GM12878 (cell line): Measurements from ENCODE around the gene RTN4RL1. TPM values are rescaled to one million over a fixed set of nuclear protein-coding genes. Genes with fewer than 3 reads are reported as not detected.

Experiments used
- ESRRA ChIP-seq: IDR thresholded peaks from 2 replicates; pipeline ENCODE4 v1.6.1; 2012; ENCODE audit warnings: mild to moderate bottlenecking, low read length, improper control_type of control experiment
- EZH2 ChIP-seq: IDR thresholded peaks from 2 replicates; pipeline ENCODE4 v1.6.1; 2012; ENCODE audit warnings: low read depth, mild to moderate bottlenecking, control low read depth, inconsistent platforms, low read length, borderline replicate concordance; ENCODE audit not compliant: control insufficient read depth
- FOXM1 ChIP-seq: IDR thresholded peaks from 2 replicates; pipeline ENCODE4 v1.6.1; 2012; ENCODE audit warnings: low read depth, mild to moderate bottlenecking, inconsistent platforms, low read length, moderate library complexity
- HDAC2 ChIP-seq: fragments of 200-600 bp; sonication (generic); IDR thresholded peaks from 2 replicates; pipeline ENCODE4 v1.6.1; 2017
- KLF5 ChIP-seq: fragments of 450-650 bp; IDR thresholded peaks from 2 replicates; pipeline ENCODE4 v1.6.1; 2014; ENCODE audit warnings: mild to moderate bottlenecking; ENCODE audit not compliant: partially characterized antibody
- MEF2B ChIP-seq: fragments of 450-650 bp; IDR thresholded peaks from 2 replicates; pipeline ENCODE4 v1.6.1; 2018; ENCODE audit warnings: mild to moderate bottlenecking, moderate library complexity; ENCODE audit not compliant: partially characterized antibody, poor library complexity, severe bottlenecking
- POLR2AphosphoS2 ChIP-seq: IDR thresholded peaks from 2 replicates; pipeline ENCODE4 v1.6.1; 2011; ENCODE audit warnings: low read depth, mild to moderate bottlenecking, low read length, improper control_type of control experiment, moderate library complexity
- RCOR1 ChIP-seq: conservative IDR thresholded peaks from 2 replicates; pipeline ENCODE4 v1.6.1; 2012; ENCODE audit warnings: low read depth, low read length, improper control_type of control experiment
- SIX5 ChIP-seq: IDR thresholded peaks from 2 replicates; pipeline ENCODE4 v1.6.1; 2011; ENCODE audit warnings: mild to moderate bottlenecking, low read depth, low read length, moderate library complexity; ENCODE audit not compliant: severe bottlenecking
- SMARCA5 ChIP-seq: fragments of 450-650 bp; IDR thresholded peaks from 2 replicates; pipeline ENCODE4 v1.6.1; 2017; ENCODE audit warnings: mild to moderate bottlenecking
- SREBF1 ChIP-seq: IDR thresholded peaks from 2 replicates; pipeline ENCODE4 v1.6.1; 2012; ENCODE audit warnings: mild to moderate bottlenecking, low read length
- SREBF2 ChIP-seq: IDR thresholded peaks from 2 replicates; pipeline ENCODE4 v1.6.1; 2012; ENCODE audit warnings: mild to moderate bottlenecking, low read length
- TBL1XR1 ChIP-seq: IDR thresholded peaks from 2 replicates; pipeline ENCODE4 v1.6.1; 2012; ENCODE audit warnings: low read depth, low read length, improper control_type of control experiment
- TCF7 ChIP-seq: IDR thresholded peaks from 2 replicates; pipeline ENCODE4 v1.6.1; 2014; ENCODE audit warnings: antibody characterized with exemption, borderline replicate concordance
- USF2 ChIP-seq: IDR thresholded peaks from 2 replicates; pipeline ENCODE4 v1.6.1; 2011; ENCODE audit warnings: low read depth, low read length, improper control_type of control experiment, borderline replicate concordance
- ZNF207 ChIP-seq: fragments of 450-650 bp; IDR thresholded peaks from 2 replicates; pipeline ENCODE4 v1.6.1; 2014; ENCODE audit warnings: antibody characterized with exemption, mild to moderate bottlenecking, borderline replicate concordance
- polyA plus RNA-seq, 11 experiments: library from polyadenylated mRNA; depleted of rRNA in 4 of 11; unstranded in 6 of 11; stranded (reverse) in 5 of 11; fragments of >200 nt; fragmentation: Nextera tagmentation in 4 of 11; fragmentation: Illumina TruSeq in 1 of 11; extraction: Ambion mirVana in 4 of 11; extraction: Trizol in 1 of 11; gene quantifications; 1 replicate in 1 of 11; 2 replicates in 10 of 11; pipeline versions ENCODE4 v1.2.1 to v1.2.3, GENCODE V29; 2011 to 2016; ENCODE audit warnings: inconsistent platforms in 2 of 11, missing spikeins in 2 of 11, low read depth in 1 of 11
- total RNA-seq, 4 experiments: library from RNA; depleted of rRNA in 3 of 4; stranded (reverse); fragments of >200 nt in 3 of 4; fragmentation: Illumina TruSeq in 1 of 4; extraction: Trizol in 1 of 4; gene quantifications; 2 replicates each; pipeline versions ENCODE4 v1.2.1 to v1.2.3, GENCODE V29; 2013 to 2021
- TF ChIP-seq, protein P1 (sequence below): fragments of 450-650 bp; IDR thresholded peaks from 2 replicates; pipeline ENCODE4 v1.6.1; 2017; ENCODE audit warnings: mild to moderate bottlenecking, moderate library complexity
- TF ChIP-seq, protein P2 (sequence below): IDR thresholded peaks from 2 replicates; pipeline ENCODE4 v1.6.1; 2012; ENCODE audit warnings: mild to moderate bottlenecking, low read depth, low read length
- TF ChIP-seq, protein P3 (sequence below): fragments of 450-650 bp; conservative IDR thresholded peaks from 2 replicates; pipeline ENCODE4 v1.6.1; 2017; ENCODE audit warnings: mild to moderate bottlenecking, moderate library complexity

RTN4RL1 gene
- total and polyA plus RNA-seq, 10 of the 15 experiments (the other 5 are each of a cell fraction or from before 2014, with no cell fraction given), result 0.08 to 0.11 (median 0.10) TPM; not detected in 7

DNA sequence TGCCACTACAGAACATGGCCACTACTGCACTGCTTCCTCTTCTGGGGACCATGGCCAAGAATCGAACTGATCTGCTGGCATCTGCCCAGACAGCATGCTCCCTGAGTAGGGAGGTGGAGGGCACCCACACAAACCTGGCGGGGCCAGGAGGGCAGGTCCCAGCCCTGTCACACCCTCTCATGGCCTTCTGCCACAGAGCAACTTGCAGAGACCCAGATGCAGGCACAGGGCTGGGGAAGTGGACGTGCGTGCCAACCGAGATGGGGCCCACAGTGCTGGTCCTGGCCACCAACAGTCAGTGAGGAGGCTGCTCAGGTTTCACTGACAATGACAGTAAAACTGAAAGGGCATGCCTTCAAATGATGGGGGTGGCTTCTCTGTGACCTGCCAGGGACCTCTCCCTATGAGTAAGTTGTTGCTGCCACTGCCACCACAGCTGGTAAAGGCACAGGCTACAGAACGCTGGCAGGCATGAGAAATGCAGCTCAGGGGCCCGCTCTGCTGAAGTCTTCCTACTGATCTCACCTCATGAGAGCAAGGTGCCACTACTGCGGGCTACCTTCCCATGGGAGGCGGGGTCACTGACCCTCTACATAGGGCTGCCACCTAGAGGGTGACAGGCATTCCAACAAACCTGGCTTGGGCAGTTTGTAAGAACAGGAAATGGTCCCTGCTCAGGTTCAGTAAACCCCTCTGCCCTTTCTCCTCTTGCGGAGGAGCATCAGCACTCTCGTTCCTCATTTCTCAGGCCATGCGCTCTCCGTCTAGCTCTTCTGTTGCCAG is 45.3 kb upstream of the RTN4RL1 start (continued):
- TF ChIP-seq, protein P1, sequence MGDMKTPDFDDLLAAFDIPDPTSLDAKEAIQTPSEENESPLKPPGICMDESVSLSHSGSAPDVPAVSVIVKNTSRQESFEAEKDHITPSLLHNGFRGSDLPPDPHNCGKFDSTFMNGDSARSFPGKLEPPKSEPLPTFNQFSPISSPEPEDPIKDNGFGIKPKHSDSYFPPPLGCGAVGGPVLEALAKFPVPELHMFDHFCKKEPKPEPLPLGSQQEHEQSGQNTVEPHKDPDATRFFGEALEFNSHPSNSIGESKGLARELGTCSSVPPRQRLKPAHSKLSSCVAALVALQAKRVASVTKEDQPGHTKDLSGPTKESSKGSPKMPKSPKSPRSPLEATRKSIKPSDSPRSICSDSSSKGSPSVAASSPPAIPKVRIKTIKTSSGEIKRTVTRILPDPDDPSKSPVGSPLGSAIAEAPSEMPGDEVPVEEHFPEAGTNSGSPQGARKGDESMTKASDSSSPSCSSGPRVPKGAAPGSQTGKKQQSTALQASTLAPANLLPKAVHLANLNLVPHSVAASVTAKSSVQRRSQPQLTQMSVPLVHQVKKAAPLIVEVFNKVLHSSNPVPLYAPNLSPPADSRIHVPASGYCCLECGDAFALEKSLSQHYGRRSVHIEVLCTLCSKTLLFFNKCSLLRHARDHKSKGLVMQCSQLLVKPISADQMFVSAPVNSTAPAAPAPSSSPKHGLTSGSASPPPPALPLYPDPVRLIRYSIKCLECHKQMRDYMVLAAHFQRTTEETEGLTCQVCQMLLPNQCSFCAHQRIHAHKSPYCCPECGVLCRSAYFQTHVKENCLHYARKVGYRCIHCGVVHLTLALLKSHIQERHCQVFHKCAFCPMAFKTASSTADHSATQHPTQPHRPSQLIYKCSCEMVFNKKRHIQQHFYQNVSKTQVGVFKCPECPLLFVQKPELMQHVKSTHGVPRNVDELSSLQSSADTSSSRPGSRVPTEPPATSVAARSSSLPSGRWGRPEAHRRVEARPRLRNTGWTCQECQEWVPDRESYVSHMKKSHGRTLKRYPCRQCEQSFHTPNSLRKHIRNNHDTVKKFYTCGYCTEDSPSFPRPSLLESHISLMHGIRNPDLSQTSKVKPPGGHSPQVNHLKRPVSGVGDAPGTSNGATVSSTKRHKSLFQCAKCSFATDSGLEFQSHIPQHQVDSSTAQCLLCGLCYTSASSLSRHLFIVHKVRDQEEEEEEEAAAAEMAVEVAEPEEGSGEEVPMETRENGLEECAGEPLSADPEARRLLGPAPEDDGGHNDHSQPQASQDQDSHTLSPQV, result peak; percentile 4; the same call in 1 of the 2 replicates
- TF ChIP-seq ZNF207, result no peak; the same call in 1 of the 2 replicates
- TF ChIP-seq POLR2AphosphoS2, result 0 out of 2 replicates have a peak, but pooled peaks have one; percentile 24
- peak; percentile 73 for TF ChIP-seq SMARCA5
- TF ChIP-seq TCF7, result no peak
- TF ChIP-seq KLF5, result peak; percentile 58
- TF ChIP-seq, protein P2, sequence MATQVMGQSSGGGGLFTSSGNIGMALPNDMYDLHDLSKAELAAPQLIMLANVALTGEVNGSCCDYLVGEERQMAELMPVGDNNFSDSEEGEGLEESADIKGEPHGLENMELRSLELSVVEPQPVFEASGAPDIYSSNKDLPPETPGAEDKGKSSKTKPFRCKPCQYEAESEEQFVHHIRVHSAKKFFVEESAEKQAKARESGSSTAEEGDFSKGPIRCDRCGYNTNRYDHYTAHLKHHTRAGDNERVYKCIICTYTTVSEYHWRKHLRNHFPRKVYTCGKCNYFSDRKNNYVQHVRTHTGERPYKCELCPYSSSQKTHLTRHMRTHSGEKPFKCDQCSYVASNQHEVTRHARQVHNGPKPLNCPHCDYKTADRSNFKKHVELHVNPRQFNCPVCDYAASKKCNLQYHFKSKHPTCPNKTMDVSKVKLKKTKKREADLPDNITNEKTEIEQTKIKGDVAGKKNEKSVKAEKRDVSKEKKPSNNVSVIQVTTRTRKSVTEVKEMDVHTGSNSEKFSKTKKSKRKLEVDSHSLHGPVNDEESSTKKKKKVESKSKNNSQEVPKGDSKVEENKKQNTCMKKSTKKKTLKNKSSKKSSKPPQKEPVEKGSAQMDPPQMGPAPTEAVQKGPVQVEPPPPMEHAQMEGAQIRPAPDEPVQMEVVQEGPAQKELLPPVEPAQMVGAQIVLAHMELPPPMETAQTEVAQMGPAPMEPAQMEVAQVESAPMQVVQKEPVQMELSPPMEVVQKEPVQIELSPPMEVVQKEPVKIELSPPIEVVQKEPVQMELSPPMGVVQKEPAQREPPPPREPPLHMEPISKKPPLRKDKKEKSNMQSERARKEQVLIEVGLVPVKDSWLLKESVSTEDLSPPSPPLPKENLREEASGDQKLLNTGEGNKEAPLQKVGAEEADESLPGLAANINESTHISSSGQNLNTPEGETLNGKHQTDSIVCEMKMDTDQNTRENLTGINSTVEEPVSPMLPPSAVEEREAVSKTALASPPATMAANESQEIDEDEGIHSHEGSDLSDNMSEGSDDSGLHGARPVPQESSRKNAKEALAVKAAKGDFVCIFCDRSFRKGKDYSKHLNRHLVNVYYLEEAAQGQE, result no peak; the same call in 1 of the 2 replicates
- 0 out of 2 replicates have a peak, but pooled peaks have one; percentile 10 for TF ChIP-seq SREBF1
- TF ChIP-seq RCOR1, result no peak
- TF ChIP-seq EZH2, result no peak
- no peak for TF ChIP-seq HDAC2
- TF ChIP-seq SIX5, result no peak
- TF ChIP-seq USF2, result no peak
- no peak for TF ChIP-seq SREBF2
- TF ChIP-seq, protein P3, sequence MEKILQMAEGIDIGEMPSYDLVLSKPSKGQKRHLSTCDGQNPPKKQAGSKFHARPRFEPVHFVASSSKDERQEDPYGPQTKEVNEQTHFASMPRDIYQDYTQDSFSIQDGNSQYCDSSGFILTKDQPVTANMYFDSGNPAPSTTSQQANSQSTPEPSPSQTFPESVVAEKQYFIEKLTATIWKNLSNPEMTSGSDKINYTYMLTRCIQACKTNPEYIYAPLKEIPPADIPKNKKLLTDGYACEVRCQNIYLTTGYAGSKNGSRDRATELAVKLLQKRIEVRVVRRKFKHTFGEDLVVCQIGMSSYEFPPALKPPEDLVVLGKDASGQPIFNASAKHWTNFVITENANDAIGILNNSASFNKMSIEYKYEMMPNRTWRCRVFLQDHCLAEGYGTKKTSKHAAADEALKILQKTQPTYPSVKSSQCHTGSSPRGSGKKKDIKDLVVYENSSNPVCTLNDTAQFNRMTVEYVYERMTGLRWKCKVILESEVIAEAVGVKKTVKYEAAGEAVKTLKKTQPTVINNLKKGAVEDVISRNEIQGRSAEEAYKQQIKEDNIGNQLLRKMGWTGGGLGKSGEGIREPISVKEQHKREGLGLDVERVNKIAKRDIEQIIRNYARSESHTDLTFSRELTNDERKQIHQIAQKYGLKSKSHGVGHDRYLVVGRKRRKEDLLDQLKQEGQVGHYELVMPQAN, result no peak; the same call in 1 of the 2 replicates
- peak; percentile 100 for TF ChIP-seq FOXM1
- peak; percentile 90 for TF ChIP-seq MEF2B
- peak; percentile 100 for TF ChIP-seq TBL1XR1
- TF ChIP-seq ESRRA, result 0 out of 2 replicates have a peak, but pooled peaks have one; percentile 79
